Measurements from ENCODE around the gene SMARCC1.
"Not testable (repeated sequence)": the region's sequence is repeated elsewhere in the genome, so short reads cannot be mapped to it uniquely, and the experiment has no call there.

DNA sequence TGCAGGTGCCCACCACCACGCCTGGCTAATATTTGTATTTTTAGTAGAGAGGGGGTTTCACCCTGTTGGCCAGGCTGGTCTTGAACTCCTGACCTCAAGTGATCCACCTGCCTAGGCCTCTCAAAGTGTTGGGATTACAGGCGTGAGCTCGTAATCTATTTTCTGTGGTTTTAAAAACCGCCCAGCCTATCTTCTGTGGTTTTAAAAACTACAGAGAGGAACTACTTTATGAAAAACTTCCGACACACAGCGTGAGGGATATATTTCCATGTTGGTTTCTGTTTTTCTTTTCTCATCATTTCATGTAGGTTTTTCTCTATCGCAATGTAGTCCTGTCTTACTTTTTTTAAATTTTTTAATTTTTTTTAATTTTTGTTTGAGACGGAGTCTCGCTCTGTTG, 47.8 kb upstream of the SMARCC1 start:
- TF ChIP-seq POLR2A (IDR thresholded peaks at IDR 0.05); CTCF (IDR thresholded peaks at IDR 0.05 in 8 of 11, conservative IDR thresholded peaks at IDR 0.05 in 3 of 11); POLR2AphosphoS5 (IDR thresholded peaks at IDR 0.05): not testable (repeated sequence)

All from spleen (tissue), 7 donors.